GM06990 (cell line): ENCODE data around the gene CNBP.

ENCODE experiments used
- DNase-seq: peaks from one replicate; pipeline ENCODE4 v3.0.0-alpha.2; 2011; ENCODE audit not compliant: insufficient read length; ENCODE audit errors: extremely low read depth
- H3K27me3 ChIP-seq: replicated peaks from 2 replicates; pipeline ENCODE4 v1.6.0; 2011; ENCODE audit warnings: low read length; ENCODE audit not compliant: control insufficient read depth, insufficient read depth
- H3K36me3 ChIP-seq: 2 replicates; pipeline ENCODE4 v1.5.1; 2011; ENCODE audit warnings: low read length; ENCODE audit not compliant: control insufficient read depth, insufficient read depth
- H3K4me3 ChIP-seq: replicated peaks from 2 replicates; pipeline ENCODE4 v1.5.1; 2011; ENCODE audit warnings: low read depth, mild to moderate bottlenecking, control low read depth, low read length
- CTCF ChIP-seq: IDR thresholded peaks from 2 replicates; pipeline ENCODE4 v1.5.1; 2011; ENCODE audit warnings: low read length, control low read depth, mild to moderate bottlenecking, inconsistent platforms; ENCODE audit not compliant: insufficient read depth, poor library complexity, severe bottlenecking

The CNBP gene

GRCh38 chr3:129207479-129207878 lies 23.8 kb upstream of the CNBP start:
- TF ChIP-seq CTCF: no peak
- Histone ChIP-seq H3K4me3 (no peak overlapping the region), H3K27me3 (no peaks in the 10 kb centered on the region), H3K36me3 (no peaks in the 10 kb centered on the region)
- DNase-seq: no peak

DNA sequence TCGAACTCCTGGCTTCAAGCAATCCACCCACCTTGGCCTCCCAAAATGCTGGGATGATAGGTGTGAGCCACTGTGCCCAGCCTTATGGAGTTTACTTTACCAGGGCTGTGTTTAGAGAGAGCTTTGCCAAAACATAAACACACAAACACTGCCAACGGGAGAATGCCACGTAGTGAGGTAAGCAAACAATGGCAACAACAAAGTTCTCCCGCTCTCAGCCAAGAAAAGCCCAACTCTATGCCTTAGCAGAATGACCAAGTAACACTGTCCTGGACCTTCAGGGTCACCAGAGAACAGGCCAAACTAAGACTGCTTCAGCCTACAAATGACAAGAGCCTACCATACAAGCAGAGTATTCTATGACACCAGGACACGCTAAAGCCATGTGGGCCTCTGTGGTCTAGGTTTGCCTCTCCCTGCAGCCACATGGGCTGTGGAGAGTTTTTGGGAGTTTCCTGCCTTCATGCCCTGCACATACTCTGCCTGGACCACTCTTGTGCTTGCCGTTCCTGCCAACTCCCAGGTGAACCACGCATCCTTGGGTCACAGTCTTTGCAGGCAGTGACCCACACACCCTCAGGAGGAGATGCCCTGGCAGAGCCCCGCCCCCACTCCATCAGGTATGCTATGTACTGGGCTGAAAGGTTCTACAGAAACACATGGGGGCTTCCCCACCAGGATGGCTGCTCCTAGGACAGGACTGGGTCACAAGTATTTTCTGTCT lies 21.6 kb upstream of the CNBP start:
- no peaks in the 10 kb centered on the region for H3K36me3 ChIP-seq
- no peak for TF ChIP-seq CTCF
- DNase-seq: no peak
- no peaks in the 10 kb centered on the region for H3K27me3 ChIP-seq
- no peak overlapping the region for H3K4me3 ChIP-seq

- H3K36me3 ChIP-seq: no peaks in the 10 kb centered on the region
- no peaks in the 10 kb centered on the region for H3K27me3 ChIP-seq
- no peak overlapping the region for H3K4me3 ChIP-seq
- no peak for DNase-seq
- TF ChIP-seq CTCF: no peak
These were observed 20.8 kb upstream of the CNBP start for GRCh38 chr3:129204473-129204872.

DNA sequence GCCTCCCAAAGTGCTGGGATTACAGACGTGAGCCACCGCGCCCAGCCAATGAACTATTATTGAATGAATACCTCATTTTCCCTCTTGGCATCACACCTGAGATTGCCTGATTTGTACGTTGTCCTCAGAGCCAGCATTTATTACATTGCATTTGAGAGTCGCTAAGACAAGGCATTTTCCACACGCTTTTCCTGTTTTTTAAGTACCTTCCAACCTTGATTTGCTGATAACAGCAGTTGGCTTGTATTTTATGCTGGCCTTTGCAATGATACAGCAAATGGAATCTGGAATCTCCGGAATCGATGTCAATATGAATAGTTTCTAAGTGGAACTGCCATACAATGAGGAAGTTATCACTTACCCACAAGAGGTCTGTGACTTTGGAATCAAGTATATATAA lies 15.7 kb upstream of the CNBP start:
- no peak for TF ChIP-seq CTCF
- Histone ChIP-seq H3K36me3 (no peaks in the 10 kb centered on the region), H3K27me3 (no peaks in the 10 kb centered on the region), H3K4me3 (no peak overlapping the region)
- no peak for DNase-seq

GRCh38 chr3:129197321-129197720 lies 13.6 kb upstream of the CNBP start:
- Histone ChIP-seq H3K4me3 (no peak overlapping the region), H3K27me3 (no peaks in the 10 kb centered on the region), H3K36me3 (no peaks in the 10 kb centered on the region)
- no peak for DNase-seq
- TF ChIP-seq CTCF: no peak

- H3K36me3 ChIP-seq: no peaks in the 10 kb centered on the region
- H3K4me3 ChIP-seq: no peak overlapping the region
These were observed 12.9 kb upstream of the CNBP start for GRCh38 chr3:129196601-129197000.

More at GRCh38 chr3:129196601-129197000, 12.9 kb upstream of the CNBP start:
- no peak for TF ChIP-seq CTCF
- H3K27me3 ChIP-seq: no peaks in the 10 kb centered on the region
- DNase-seq: no peak
